OCI-LY1 (cell line): Measurements from ENCODE around the gene ZNF366.

Experiments used
- CTCF ChIP-seq: fragments of 200-600 bp; sonication (generic), shearing (Covaris generic); IDR thresholded peaks from 2 replicates; pipeline ENCODE4 v1.5.1; 2017; ENCODE audit warnings: mild to moderate bottlenecking, antibody characterized with exemption, low read length, moderate library complexity, mixed read lengths
- EZH2 ChIP-seq: fragments of 200-600 bp; sonication (generic), shearing (Covaris generic); IDR thresholded peaks from 2 replicates; pipeline ENCODE4 v1.8.0; 2017; ENCODE audit warnings: borderline replicate concordance, mixed run types, mild to moderate bottlenecking, antibody characterized with exemption, low read length, moderate library complexity, mixed read lengths

DNA sequence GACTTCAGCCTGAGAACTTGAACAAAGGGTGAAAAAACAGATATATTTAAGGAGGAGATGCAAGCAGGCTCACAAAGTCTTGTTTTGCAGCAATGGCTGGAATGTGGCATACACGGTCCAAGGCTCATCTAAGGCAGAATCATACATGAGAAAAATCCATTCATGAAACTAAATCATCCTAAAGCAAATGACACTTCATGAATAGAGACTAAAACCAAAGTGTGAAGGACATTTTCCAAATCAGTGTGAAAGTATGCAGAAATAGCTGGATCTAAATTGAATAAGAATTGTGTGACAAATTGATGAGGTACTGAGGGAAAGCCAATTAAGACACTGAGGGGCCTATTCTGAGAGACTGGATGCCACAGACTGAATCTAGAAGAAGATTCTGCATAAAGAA, 27.3 kb downstream of the ZNF366 start:
- TF ChIP-seq CTCF (no peak), EZH2 (no peak)
